ENCODE results near the gene TEDC2. TPM values are rescaled to one million over a fixed set of nuclear protein-coding genes. Genes with fewer than 3 reads are reported as not detected.

The TEDC2 gene
- total RNA-seq, 4 donors from 2014 or later, result 1.3 to 2.5 (median 1.8) TPM; not detected in 1

DNA sequence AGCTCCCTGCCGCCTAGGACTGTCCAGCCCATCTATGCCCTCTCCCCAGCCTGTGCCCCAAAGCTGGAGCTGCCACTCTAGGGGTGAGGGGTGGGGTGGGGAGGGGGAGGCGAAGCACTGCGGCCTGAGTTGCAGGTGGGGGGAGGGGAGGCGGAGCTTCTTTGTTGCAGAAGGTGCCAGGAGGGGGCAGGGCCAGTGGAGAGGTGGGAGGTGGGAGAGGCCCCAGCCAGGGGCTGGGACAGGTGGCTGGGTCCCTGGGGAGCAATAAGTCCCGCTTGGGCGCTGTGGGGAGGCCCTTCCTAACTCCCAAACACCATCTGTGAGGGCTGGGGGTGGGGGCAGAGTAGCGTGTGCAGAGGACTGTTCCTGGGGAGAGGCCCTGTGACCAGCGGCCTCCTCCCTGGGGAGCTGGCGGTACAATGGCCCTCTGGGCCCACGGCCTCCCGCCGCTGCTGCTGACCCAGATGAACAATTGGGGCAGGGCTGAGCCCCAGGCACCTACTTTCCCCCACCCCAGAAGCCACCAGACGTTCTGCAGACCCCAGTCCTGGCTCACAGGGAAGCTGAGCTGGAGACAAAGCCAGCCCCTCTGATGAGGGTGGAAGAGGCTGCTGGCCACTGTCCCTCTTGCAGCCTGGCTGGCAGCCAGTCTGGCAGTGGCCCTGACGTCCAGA, 9.0 kb downstream of the TEDC2 start:
- 7 to 18% methylated on average over 10 to 11 of the region's 14 CpGs for WGBS, 2 donors
- Histone ChIP-seq H3K36me3 (no peaks in the 10 kb centered on the region), H3K9me3 (no peaks in the 10 kb centered on the region), H3K27ac (peak overlapping the region in 1 of 4 donors; percentile 80), H3K27me3 (peaks cover 0 to 56% of the 10 kb centered on the region in 2 donors), H3K4me1 (peaks cover 0 to 67% (median 37%) of the 10 kb centered on the region in 4 donors), H3K4me3 (peak overlapping the region in 2 of 4 donors; percentile 35 to 61)
- TF ChIP-seq EP300 (IDR thresholded peaks at IDR 0.05), result no peak
- no peak for TF ChIP-seq CTCF (IDR thresholded peaks at IDR 0.05)
- no peak for TF ChIP-seq POLR2A (IDR thresholded peaks at IDR 0.05)
- no peak for DNase-seq (ENCODE audit: low spot score in 2 of 2)

GRCh38 chr16:2469399-2470233, 9.7 kb downstream of the TEDC2 start:
- TF ChIP-seq POLR2A (IDR thresholded peaks at IDR 0.05), result no peak
- no peak for TF ChIP-seq EP300 (IDR thresholded peaks at IDR 0.05)
- no peak for TF ChIP-seq CTCF (IDR thresholded peaks at IDR 0.05)
- Histone ChIP-seq H3K36me3 (no peaks in the 10 kb centered on the region), H3K27me3 (peaks cover 0 to 56% of the 10 kb centered on the region in 2 donors), H3K9me3 (no peaks in the 10 kb centered on the region), H3K4me1 (peaks cover 0 to 73% (median 39%) of the 10 kb centered on the region in 4 donors), H3K4me3 (no peak overlapping the region), H3K27ac (peak overlapping the region in 1 of 4 donors; percentile 80)
- WGBS, 2 donors, result 48 to 61% methylated on average over 11 to 16 of the region's 16 CpGs
- DNase-seq (ENCODE audit: low spot score in 2 of 2), result no peak

DNA sequence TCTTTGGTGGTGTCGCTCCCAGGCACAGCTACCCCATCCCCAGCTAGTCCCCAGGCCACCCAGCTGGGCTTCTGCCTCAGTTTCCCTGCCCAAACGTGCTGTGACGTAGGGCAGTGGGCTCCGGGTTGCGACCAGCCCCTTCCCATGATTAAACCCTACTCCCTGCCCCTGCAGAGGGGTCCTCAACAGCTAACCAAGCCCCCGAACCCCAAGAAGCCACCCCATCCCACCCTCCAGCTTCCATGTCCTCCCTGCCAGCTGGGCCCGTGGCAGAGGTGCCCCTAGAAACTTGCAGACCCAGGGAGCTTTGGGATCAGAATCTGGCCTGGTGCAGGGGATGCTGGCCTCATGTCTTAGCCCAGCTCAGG, 10.3 kb downstream of the TEDC2 start:
- Histone ChIP-seq H3K4me3 (no peak overlapping the region), H3K27ac (no peak overlapping the region), H3K36me3 (no peaks in the 10 kb centered on the region), H3K27me3 (peaks cover 0 to 56% of the 10 kb centered on the region in 2 donors), H3K4me1 (peaks cover 0 to 73% (median 39%) of the 10 kb centered on the region in 4 donors), H3K9me3 (no peaks in the 10 kb centered on the region)
- WGBS, 2 donors, result 82 to 83% methylated on average over 6 of the region's 7 CpGs
- DNase-seq (ENCODE audit: low spot score in 2 of 2), result no peak
- TF ChIP-seq EP300 (IDR thresholded peaks at IDR 0.05) (no peak), CTCF (IDR thresholded peaks at IDR 0.05) (no peak)

GRCh38 chr16:2470603-2471015, 10.7 kb downstream of the TEDC2 start:
- peaks cover 0 to 76% (median 43%) of the 10 kb centered on the region in 4 donors for H3K4me1 ChIP-seq
- H3K36me3 ChIP-seq, result no peaks in the 10 kb centered on the region
- H3K9me3 ChIP-seq, result no peaks in the 10 kb centered on the region
- no peak overlapping the region for H3K4me3 ChIP-seq
- peak overlapping the region in 2 of 4 donors; percentile 36 to 54 for H3K27ac ChIP-seq
- 21 to 36% methylated on average over 7 to 9 of the region's 9 CpGs for WGBS, 2 donors
- peaks cover 0 to 56% of the 10 kb centered on the region in 2 donors for H3K27me3 ChIP-seq
- DNase-seq (ENCODE audit: low spot score in 2 of 2), result no peak
- TF ChIP-seq EP300 (IDR thresholded peaks at IDR 0.05), result no peak
- TF ChIP-seq CTCF (IDR thresholded peaks at IDR 0.05), result no peak
- TF ChIP-seq POLR2A (IDR thresholded peaks at IDR 0.05), result no peak
